Spleen (tissue), 7 donors: ENCODE data around the gene ZNF326.

Experiments used
- POLR2A ChIP-seq, 3 donors: fragments of 450-650 bp; IDR thresholded peaks; one replicate each; pipeline ENCODE4 v1.5.1; 2017; ENCODE audit warnings: antibody characterized with exemption in 3 of 3, mild to moderate bottlenecking in 1 of 3
- POLR2AphosphoS5 ChIP-seq, 3 donors: sonication (generic); formaldehyde crosslinking; IDR thresholded peaks; one replicate each; pipeline ENCODE4 v1.5.1; 2017; ENCODE audit warnings: antibody characterized with exemption in 3 of 3
- TF ChIP-seq, protein P1 (sequence below), 11 experiments: fragments of 200-600 bp in 7 of 11; fragments of 450-650 bp in 4 of 11; sonication (generic) in 4 of 11; IDR thresholded peaks in 8 of 11; conservative IDR thresholded peaks in 3 of 11; 1 replicate in 7 of 11; 2 replicates in 4 of 11; pipeline versions ENCODE4 v1.4.0 to v1.8.0; 2016 to 2021; ENCODE audit warnings: antibody characterized with exemption in 11 of 11, inconsistent platforms in 4 of 11, mild to moderate bottlenecking in 1 of 11
- donor health status: DM: no; HTN: no; CAD: no; lungs with moderate emphysema.
- donor health status: DM: no; HTN: no; CAD: no.
- donor health status: DM: no; HTN: no; CAD: no.

DNA sequence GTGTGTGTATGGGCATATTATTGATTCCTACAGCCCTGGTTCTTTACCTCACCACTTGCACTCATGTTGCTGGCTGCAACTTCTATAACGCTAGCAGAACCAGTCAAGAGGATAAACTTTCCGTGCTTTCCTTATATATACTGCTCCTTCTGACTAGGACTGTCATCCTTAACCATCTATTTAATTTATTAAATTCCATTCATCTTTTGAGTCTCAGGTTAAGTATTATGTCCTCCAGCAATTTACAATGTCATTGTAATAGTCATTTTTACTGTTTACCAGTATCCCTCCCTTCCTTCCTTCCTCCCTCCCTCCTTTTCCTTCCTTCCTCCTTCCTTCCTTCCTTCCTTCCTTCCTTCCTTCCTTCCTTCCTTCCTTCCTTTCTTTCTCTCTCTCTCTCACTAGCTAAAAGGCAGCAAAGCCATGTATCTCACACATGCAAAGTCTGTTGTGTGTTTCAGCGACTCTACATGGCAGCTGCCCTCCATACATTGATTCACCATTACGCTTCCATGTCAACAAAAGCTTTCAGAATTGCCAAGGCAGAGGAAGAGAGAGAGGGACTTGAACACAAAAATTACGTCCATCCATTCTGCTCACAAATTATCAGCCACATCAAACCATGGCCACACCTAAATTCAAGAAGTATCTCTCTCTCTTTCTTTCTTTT lies 73.8 kb downstream of the ZNF326 start:
- TF ChIP-seq, protein P1, sequence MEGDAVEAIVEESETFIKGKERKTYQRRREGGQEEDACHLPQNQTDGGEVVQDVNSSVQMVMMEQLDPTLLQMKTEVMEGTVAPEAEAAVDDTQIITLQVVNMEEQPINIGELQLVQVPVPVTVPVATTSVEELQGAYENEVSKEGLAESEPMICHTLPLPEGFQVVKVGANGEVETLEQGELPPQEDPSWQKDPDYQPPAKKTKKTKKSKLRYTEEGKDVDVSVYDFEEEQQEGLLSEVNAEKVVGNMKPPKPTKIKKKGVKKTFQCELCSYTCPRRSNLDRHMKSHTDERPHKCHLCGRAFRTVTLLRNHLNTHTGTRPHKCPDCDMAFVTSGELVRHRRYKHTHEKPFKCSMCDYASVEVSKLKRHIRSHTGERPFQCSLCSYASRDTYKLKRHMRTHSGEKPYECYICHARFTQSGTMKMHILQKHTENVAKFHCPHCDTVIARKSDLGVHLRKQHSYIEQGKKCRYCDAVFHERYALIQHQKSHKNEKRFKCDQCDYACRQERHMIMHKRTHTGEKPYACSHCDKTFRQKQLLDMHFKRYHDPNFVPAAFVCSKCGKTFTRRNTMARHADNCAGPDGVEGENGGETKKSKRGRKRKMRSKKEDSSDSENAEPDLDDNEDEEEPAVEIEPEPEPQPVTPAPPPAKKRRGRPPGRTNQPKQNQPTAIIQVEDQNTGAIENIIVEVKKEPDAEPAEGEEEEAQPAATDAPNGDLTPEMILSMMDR (IDR thresholded peaks at IDR 0.05 in 8 of 11, conservative IDR thresholded peaks at IDR 0.05 in 3 of 11), result no peak
- TF ChIP-seq POLR2AphosphoS5 (IDR thresholded peaks at IDR 0.05) (no peak), POLR2A (IDR thresholded peaks at IDR 0.05) (no peak)
